CD8-positive, alpha-beta memory T cell (primary cell): ENCODE measurements around the gene TMA7. TPM values are rescaled to one million over a fixed set of nuclear protein-coding genes. Genes with fewer than 3 reads are reported as not detected.
"Not testable (repeated sequence)": the region's sequence is repeated elsewhere in the genome, so short reads cannot be mapped to it uniquely, and the experiment has no call there.

Source experiments
- CTCF ChIA-PET: fragments of 350-600 bp; sonication (Branson Sonifier 250); formaldehyde crosslinking; loops from one replicate; lab custom pipeline; 2021; ENCODE audit warnings: antibody characterized with exemption; lab: Charles Lee
- POLR2A ChIA-PET: fragments of 350-600 bp; sonication (Branson Sonifier 250); formaldehyde crosslinking; loops from one replicate; lab custom pipeline; 2021; ENCODE audit warnings: antibody characterized with exemption; lab: Charles Lee
- DNase-seq, 5 donors: peaks; one replicate each; pipeline versions ENCODE4 v3.0.0 to v3.0.0-alpha.2; 2020 to 2022; ENCODE audit warnings: mixed read lengths in 1 of 5
- H3K27ac ChIP-seq: one replicate; pipeline ENCODE4 v1.7.0; 2013; ENCODE audit warnings: low read depth, mild to moderate bottlenecking, low read length, moderate library complexity
- H3K27me3 ChIP-seq: 2 replicates; pipeline ENCODE4 v1.7.0; 2013; ENCODE audit warnings: low read length, mild to moderate bottlenecking; ENCODE audit not compliant: insufficient read depth, poor library complexity, severe bottlenecking
- H3K36me3 ChIP-seq: 2 replicates; pipeline ENCODE4 v1.7.0; 2013; ENCODE audit warnings: mild to moderate bottlenecking, low read length, moderate library complexity; ENCODE audit not compliant: insufficient read depth
- H3K4me1 ChIP-seq: 2 replicates; pipeline ENCODE4 v1.7.0; 2013; ENCODE audit warnings: mild to moderate bottlenecking, low read length, moderate library complexity; ENCODE audit not compliant: insufficient read depth
- H3K4me3 ChIP-seq: 2 replicates; pipeline ENCODE4 v1.7.0; 2013; ENCODE audit warnings: mild to moderate bottlenecking, low read length
- H3K9me3 ChIP-seq: 2 replicates; pipeline ENCODE4 v1.7.0; 2013; ENCODE audit warnings: mild to moderate bottlenecking, low read length
- H3K27ac Mint-ChIP-seq, 8 donors: one replicate each; pipeline ENCODE4 v1.8.0; 2020 to 2021; ENCODE audit warnings: mixed read lengths in 8 of 8, mild to moderate bottlenecking in 6 of 8, inconsistent platforms in 3 of 8, moderate library complexity in 3 of 8
- H3K27me3 Mint-ChIP-seq, 2 donors: one replicate each; pipeline ENCODE4 v1.8.0; 2020 to 2021; ENCODE audit warnings: mixed read lengths in 2 of 2, mild to moderate bottlenecking in 1 of 2, moderate library complexity in 1 of 2
- H3K36me3 Mint-ChIP-seq, 3 donors: one replicate each; pipeline ENCODE4 v1.8.0; 2020 to 2021; ENCODE audit warnings: mixed read lengths in 3 of 3, inconsistent platforms in 1 of 3, mild to moderate bottlenecking in 1 of 3
- H3K4me1 Mint-ChIP-seq, 3 donors: one replicate each; pipeline ENCODE4 v1.8.0; 2020 to 2021; ENCODE audit warnings: mixed read lengths in 3 of 3, inconsistent platforms in 1 of 3, mild to moderate bottlenecking in 1 of 3
- H3K4me3 Mint-ChIP-seq, 7 donors: one replicate each; pipeline ENCODE4 v1.8.0; 2020 to 2021; ENCODE audit warnings: mixed read lengths in 7 of 7, mild to moderate bottlenecking in 6 of 7, moderate library complexity in 4 of 7, inconsistent platforms in 2 of 7
- H3K9me3 Mint-ChIP-seq, 5 donors: one replicate each; pipeline ENCODE4 v1.8.0; 2020 to 2022; ENCODE audit warnings: mixed read lengths in 5 of 5, mild to moderate bottlenecking in 3 of 5, moderate library complexity in 2 of 5, inconsistent platforms in 1 of 5
- polyA plus RNA-seq: library from polyadenylated mRNA; unstranded; fragments of 300-500 nt; fragmentation: Illumina TruSeq; gene quantifications from one replicate; pipeline ENCODE4 v1.2.3, GENCODE V29; 2021
- total RNA-seq, 2 experiments: library from RNA; stranded (reverse); gene quantifications; one replicate each; pipeline ENCODE4 v1.2.3, GENCODE V29; 2021

TMA7 gene
- total and polyA plus RNA-seq, 3 experiments from 2014 or later, result 420 to 826 (median 494) TPM

GRCh38 chr3:48461767-48462166, 21.7 kb downstream of the TMA7 start:
- H3K9me3 ChIP-seq, DNase-seq, H3K9me3 Mint-ChIP-seq, H3K27me3 ChIP-seq, H3K27ac ChIP-seq, H3K27me3 Mint-ChIP-seq, H3K4me3 Mint-ChIP-seq, H3K27ac Mint-ChIP-seq, H3K4me3 ChIP-seq: not testable (repeated sequence)
- ChIA-PET POLR2A (interaction anchor here (0.6 kb wide), 1 partner anchor 45 kb away, joined by 3 read pairs; no protein-coding TSS in a partner anchor), CTCF (interaction anchor here (0.9 to 3.4 kb wide), 3 partner anchors 15 to 45 kb away, joined by 4 to 11 read pairs (median 8); partner anchors contain the start of gene ATRIP)
- H3K36me3 Mint-ChIP-seq, result peaks cover 0 to 49% (median 2%) of the 10 kb centered on the region in 3 donors
- Histone ChIP-seq H3K4me1 (peaks cover 14% of the 10 kb centered on the region), H3K36me3 (peaks cover 31% of the 10 kb centered on the region)
- peaks cover 10 to 29% (median 24%) of the 10 kb centered on the region in 3 donors for H3K4me1 Mint-ChIP-seq

GRCh38 chr3:48463703-48464102, 23.6 kb downstream of the TMA7 start:
- H3K27ac Mint-ChIP-seq, result peak overlapping the region in 6 of 8 donors; percentile 9 to 72 (median 46)

GRCh38 chr3:48464713-48465221, 24.7 kb downstream of the TMA7 start:
- Histone ChIP-seq H3K4me3 (no peak overlapping the region), H3K36me3 (peaks cover 37% of the 10 kb centered on the region), H3K4me1 (peaks cover 44% of the 10 kb centered on the region), H3K27me3 (no peaks in the 10 kb centered on the region), H3K9me3 (no peaks in the 10 kb centered on the region), H3K27ac (no peak overlapping the region)
- no peaks in the 10 kb centered on the region for H3K27me3 Mint-ChIP-seq
- H3K4me3 Mint-ChIP-seq, result peak overlapping the region in 2 of 7 donors; percentile 68 to 73
- no peak for DNase-seq
- no peaks in the 10 kb centered on the region for H3K9me3 Mint-ChIP-seq
- peaks cover 37 to 56% (median 53%) of the 10 kb centered on the region in 3 donors for H3K4me1 Mint-ChIP-seq
- CTCF ChIA-PET, result no interaction called here
- POLR2A ChIA-PET, result no interaction called here
- H3K27ac Mint-ChIP-seq, result peak overlapping the region in 6 of 8 donors; percentile 96 to 99 (median 98)
- H3K36me3 Mint-ChIP-seq, result peaks cover 0 to 57% (median 9%) of the 10 kb centered on the region in 3 donors

More at GRCh38 chr3:48463703-48464102, 23.6 kb downstream of the TMA7 start:
- H3K36me3 ChIP-seq, result peaks cover 36% of the 10 kb centered on the region
- no peak overlapping the region for H3K4me3 ChIP-seq
- H3K9me3 ChIP-seq, result no peaks in the 10 kb centered on the region
- peaks cover 34% of the 10 kb centered on the region for H3K4me1 ChIP-seq
- no peak for DNase-seq
- POLR2A ChIA-PET, result no interaction called here
- Mint-ChIP-seq H3K9me3 (no peaks in the 10 kb centered on the region), H3K36me3 (peaks cover 0 to 56% (median 2%) of the 10 kb centered on the region in 3 donors), H3K4me1 (peaks cover 27 to 45% (median 42%) of the 10 kb centered on the region in 3 donors), H3K4me3 (peak overlapping the region in 1 of 7 donors; percentile 40), H3K27me3 (no peaks in the 10 kb centered on the region)
- no peak overlapping the region for H3K27ac ChIP-seq
- CTCF ChIA-PET, result interaction anchor here (0.7 to 3.4 kb wide), 3 partner anchors 28 to 85 kb away, joined by 3 to 11 read pairs (median 4); no protein-coding TSS in a partner anchor
- no peaks in the 10 kb centered on the region for H3K27me3 ChIP-seq

DNA sequence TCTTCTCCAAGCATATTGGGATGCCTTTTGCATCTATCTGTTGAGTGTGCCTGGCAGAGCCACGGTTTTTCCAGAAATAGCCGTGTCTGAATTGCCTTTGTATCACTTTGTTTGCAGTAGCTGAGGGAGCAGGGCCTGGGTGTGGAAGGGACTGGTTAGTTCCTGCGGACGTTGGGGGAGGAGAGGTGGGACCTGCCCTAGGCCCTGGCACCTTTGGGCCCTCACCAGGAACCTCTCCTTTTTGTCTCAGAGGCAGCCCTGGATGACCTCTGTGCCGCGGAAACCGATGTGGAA, 25.1 kb downstream of the TMA7 start:
- H3K27ac Mint-ChIP-seq, result peak overlapping the region; percentile 96 to 99 (median 97)
- Histone ChIP-seq H3K27me3 (no peaks in the 10 kb centered on the region), H3K36me3 (peaks cover 37% of the 10 kb centered on the region), H3K4me1 (peaks cover 49% of the 10 kb centered on the region), H3K4me3 (no peak overlapping the region), H3K9me3 (no peaks in the 10 kb centered on the region), H3K27ac (peak overlapping the region; percentile 89)
- peak overlapping the region; percentile 68 to 91 (median 88) for H3K4me3 Mint-ChIP-seq
- ChIA-PET POLR2A (no interaction called here), CTCF (interaction anchor here (1.9 to 2.2 kb wide), 3 partner anchors 14 to 64 kb away, joined by 5 to 15 read pairs (median 8); no protein-coding TSS in a partner anchor)
- no peaks in the 10 kb centered on the region for H3K27me3 Mint-ChIP-seq
- H3K36me3 Mint-ChIP-seq, result peaks cover 0 to 56% (median 11%) of the 10 kb centered on the region in 3 donors
- DNase-seq, result no peak
- H3K4me1 Mint-ChIP-seq, result peaks cover 41 to 60% (median 57%) of the 10 kb centered on the region in 3 donors
- no peaks in the 10 kb centered on the region for H3K9me3 Mint-ChIP-seq

DNA sequence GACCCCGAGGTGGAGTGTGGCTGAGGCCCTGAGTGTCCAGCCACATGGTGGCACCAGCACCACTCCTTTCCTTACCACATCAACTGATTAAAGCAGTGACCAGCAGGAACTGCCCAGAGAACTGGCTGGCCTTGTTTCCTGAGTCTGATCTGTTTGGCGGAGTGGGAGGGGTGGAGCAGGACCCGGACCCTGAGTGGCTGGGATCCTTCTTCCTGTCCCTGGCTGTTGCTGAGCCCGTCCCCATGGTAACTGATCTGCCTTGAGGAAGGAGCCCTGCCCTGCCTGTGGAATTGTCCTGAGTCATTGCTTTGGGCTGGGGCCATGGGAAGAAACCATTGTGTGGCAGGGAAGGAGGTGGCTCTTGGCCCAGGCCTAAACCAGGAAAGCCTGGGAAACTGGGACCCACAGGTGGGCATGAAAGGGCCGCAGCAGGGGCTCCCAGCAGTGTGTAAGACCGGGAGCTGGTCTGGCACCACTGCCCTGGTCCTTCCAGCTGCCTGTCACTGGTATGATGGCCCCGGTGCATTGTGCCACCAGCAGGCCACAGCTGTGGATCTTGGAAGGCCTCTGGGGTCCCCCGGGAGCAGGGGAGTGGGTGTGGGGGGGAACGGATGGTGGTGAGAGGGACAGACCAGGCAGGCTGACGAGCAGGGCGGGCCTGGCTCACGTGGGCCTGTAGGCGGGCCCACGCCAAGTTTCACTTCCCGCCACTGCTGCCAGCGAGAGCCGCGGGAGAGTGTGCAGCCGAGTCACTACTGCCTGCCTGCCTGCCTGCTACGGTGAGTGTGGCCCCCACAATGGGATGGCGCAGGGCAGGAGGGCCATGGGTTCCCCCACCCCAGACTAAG, 25.7 kb downstream of the TMA7 start:
- POLR2A ChIA-PET, result interaction anchor here (0.7 to 2.5 kb wide), 3 partner anchors 13 to 144 kb away, joined by 3 to 11 read pairs (median 7); partner anchors contain the start of gene UQCRC1
- peaks cover 31% of the 10 kb centered on the region for H3K36me3 ChIP-seq
- peaks cover 54% of the 10 kb centered on the region for H3K4me1 ChIP-seq
- H3K36me3 Mint-ChIP-seq, result peaks cover 0 to 50% (median 11%) of the 10 kb centered on the region in 3 donors
- no peaks in the 10 kb centered on the region for H3K9me3 Mint-ChIP-seq
- no peaks in the 10 kb centered on the region for H3K27me3 ChIP-seq
- H3K4me1 Mint-ChIP-seq, result peaks cover 41 to 61% (median 61%) of the 10 kb centered on the region in 3 donors
- peak overlapping the region; percentile 71 for H3K4me3 ChIP-seq
- peak overlapping the region; percentile 96 to 99 (median 97) for H3K27ac Mint-ChIP-seq
- no peaks in the 10 kb centered on the region for H3K9me3 ChIP-seq
- CTCF ChIA-PET, result interaction anchor here (1.5 to 10.2 kb wide), 7 partner anchors 14 to 92 kb away, joined by 4 to 69 read pairs (median 8); no protein-coding TSS in a partner anchor
- H3K27ac ChIP-seq, result peak overlapping the region; percentile 89
- H3K4me3 Mint-ChIP-seq, result peak overlapping the region; percentile 86 to 94 (median 90)
- peak; percentile 65 to 85 (median 74) for DNase-seq
- H3K27me3 Mint-ChIP-seq, result no peaks in the 10 kb centered on the region

GRCh38 chr3:48466386-48467109, 26.5 kb downstream of the TMA7 start:
- POLR2A ChIA-PET, result interaction anchor here (0.7 to 2.5 kb wide), 6 partner anchors 11 to 143 kb away, joined by 3 to 11 read pairs (median 4); partner anchors contain the start of genes CCDC51, TMA7 and UQCRC1
- CTCF ChIA-PET, result interaction anchor here (0.8 to 10.2 kb wide), 8 partner anchors 9 to 91 kb away, joined by 3 to 69 read pairs (median 8); no protein-coding TSS in a partner anchor
- no peaks in the 10 kb centered on the region for H3K27me3 Mint-ChIP-seq
- Histone ChIP-seq H3K9me3 (no peaks in the 10 kb centered on the region), H3K4me1 (peaks cover 62% of the 10 kb centered on the region), H3K27ac (peak overlapping the region; percentile 89), H3K36me3 (peaks cover 28% of the 10 kb centered on the region), H3K27me3 (no peaks in the 10 kb centered on the region), H3K4me3 (peak overlapping the region; percentile 71)
- no peaks in the 10 kb centered on the region for H3K9me3 Mint-ChIP-seq
- peaks cover 41 to 61% (median 54%) of the 10 kb centered on the region in 3 donors for H3K4me1 Mint-ChIP-seq
- peak in 4 of 5 donors; percentile 18 to 60 (median 30) for DNase-seq
- H3K36me3 Mint-ChIP-seq, result peaks cover 0 to 43% (median 11%) of the 10 kb centered on the region in 3 donors
- H3K27ac Mint-ChIP-seq, result peak overlapping the region; percentile 96 to 99 (median 97)
- H3K4me3 Mint-ChIP-seq, result peak overlapping the region; percentile 86 to 94 (median 90)

DNA sequence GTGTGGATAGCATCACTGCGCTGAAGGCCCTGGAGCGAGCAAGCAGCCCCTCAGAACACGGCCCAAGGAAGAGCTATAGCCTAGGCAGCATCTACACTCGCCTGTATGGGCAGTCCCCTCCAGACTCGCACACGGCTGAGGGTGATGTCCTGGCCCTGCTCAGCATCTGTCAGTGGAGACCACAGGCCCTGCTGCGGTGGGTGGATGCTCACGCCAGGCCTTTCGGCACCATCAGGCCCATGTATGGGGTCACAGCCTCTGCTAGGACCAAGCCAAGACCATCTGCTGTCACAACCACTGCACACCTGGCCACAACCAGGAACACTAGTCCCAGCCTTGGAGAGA, 27.0 kb downstream of the TMA7 start:
- H3K36me3 Mint-ChIP-seq, result peaks cover 0 to 43% (median 11%) of the 10 kb centered on the region in 3 donors
- Histone ChIP-seq H3K9me3 (no peaks in the 10 kb centered on the region), H3K36me3 (peaks cover 28% of the 10 kb centered on the region), H3K27me3 (no peaks in the 10 kb centered on the region), H3K4me3 (peak overlapping the region; percentile 71), H3K27ac (no peak overlapping the region), H3K4me1 (peaks cover 67% of the 10 kb centered on the region)
- POLR2A ChIA-PET, result interaction anchor here (0.9 to 2.5 kb wide), 5 partner anchors 11 to 40 kb away, joined by 3 to 11 read pairs (median 4); partner anchors contain the start of genes CCDC51 and TMA7
- no peaks in the 10 kb centered on the region for H3K9me3 Mint-ChIP-seq
- H3K4me3 Mint-ChIP-seq, result peak overlapping the region; percentile 86 to 94 (median 90)
- no peaks in the 10 kb centered on the region for H3K27me3 Mint-ChIP-seq
- peaks cover 41 to 61% (median 54%) of the 10 kb centered on the region in 3 donors for H3K4me1 Mint-ChIP-seq
- CTCF ChIA-PET, result interaction anchor here (0.8 to 10.2 kb wide), 8 partner anchors 9 to 91 kb away, joined by 3 to 69 read pairs (median 8); no protein-coding TSS in a partner anchor
- H3K27ac Mint-ChIP-seq, result peak overlapping the region; percentile 96 to 99 (median 97)
- no peak for DNase-seq
